Measurements from ENCODE around the gene TSPAN9. TPM values are rescaled to one million over a fixed set of nuclear protein-coding genes. Genes with fewer than 3 reads are reported as not detected.

TSPAN9 gene
- total RNA-seq, 4 donors from 2014 or later, result 13.7 to 35.4 (median 26.7) TPM

GRCh38 chr12:3119756-3120601 is 42.8 kb downstream of the TSPAN9 start:
- Histone ChIP-seq H3K4me3 (no peak overlapping the region), H3K4me1 (peaks cover 44 to 73% (median 53%) of the 10 kb centered on the region in 4 donors), H3K27ac (replicated peaks in 1 of 4) (peak overlapping the region; percentile 11 to 64 (median 38)), H3K9me3 (peaks cover 0 to 10% (median 7%) of the 10 kb centered on the region in 4 donors), H3K27me3 (no peaks in the 10 kb centered on the region), H3K36me3 (peaks cover 0 to 9% (median 0%) of the 10 kb centered on the region in 4 donors)
- DNase-seq (ENCODE audit: extremely low spot score), result no peak
- TF ChIP-seq EP300 (IDR thresholded peaks at IDR 0.05) (no peak), POLR2AphosphoS5 (IDR thresholded peaks at IDR 0.05) (no peak), POLR2A (IDR thresholded peaks at IDR 0.05; ENCODE audit: low read depth) (no peak), CTCF (IDR thresholded peaks at IDR 0.05) (no peak)
- intact Hi-C loops (cut with DNase I), result no loop called here
- WGBS, result 68% methylated on average over 17 of the region's 17 CpGs

- peaks cover 0 to 17% (median 11%) of the 10 kb centered on the region in 4 donors for H3K9me3 ChIP-seq
- TF ChIP-seq POLR2AphosphoS5 (IDR thresholded peaks at IDR 0.05) (no peak), CTCF (IDR thresholded peaks at IDR 0.05) (no peak), POLR2A (IDR thresholded peaks at IDR 0.05; ENCODE audit: low read depth) (no peak), EP300 (IDR thresholded peaks at IDR 0.05) (no peak)
- no peak for DNase-seq (ENCODE audit: extremely low spot score)
- peak overlapping the region in 3 of 4 donors; percentile 35 to 64 (median 41) for H3K27ac ChIP-seq (replicated peaks in 1 of 4)
- peaks cover 44 to 73% (median 53%) of the 10 kb centered on the region in 4 donors for H3K4me1 ChIP-seq
- peaks cover 0 to 9% (median 0%) of the 10 kb centered on the region in 4 donors for H3K36me3 ChIP-seq
- intact Hi-C loops (cut with DNase I), result no loop called here
- WGBS, result 100% methylated on average over 3 of the region's 5 CpGs
- no peaks in the 10 kb centered on the region for H3K27me3 ChIP-seq
- H3K4me3 ChIP-seq, result no peak overlapping the region
Observed at GRCh38 chr12:3120701-3121100, 43.5 kb downstream of the TSPAN9 start.

- H3K36me3 ChIP-seq, result peaks cover 0 to 9% (median 0%) of the 10 kb centered on the region in 4 donors
- intact Hi-C loops (cut with DNase I), result no loop called here
- DNase-seq (ENCODE audit: extremely low spot score), result no peak
- 53% methylated on average over 13 of the region's 13 CpGs for WGBS
- H3K4me1 ChIP-seq, result peaks cover 33 to 52% (median 40%) of the 10 kb centered on the region in 4 donors
- H3K9me3 ChIP-seq, result peaks cover 0 to 17% (median 11%) of the 10 kb centered on the region in 4 donors
- no peak overlapping the region for H3K4me3 ChIP-seq
- H3K27me3 ChIP-seq, result no peaks in the 10 kb centered on the region
- peak overlapping the region; percentile 14 to 49 (median 38) for H3K27ac ChIP-seq (replicated peaks in 1 of 4)
- TF ChIP-seq CTCF (IDR thresholded peaks at IDR 0.05) (peak in 1 of 3 experiments; percentile 19), POLR2AphosphoS5 (IDR thresholded peaks at IDR 0.05) (peak; percentile 54 to 59), EP300 (IDR thresholded peaks at IDR 0.05) (no peak)
Observed at GRCh38 chr12:3122841-3123678, 45.9 kb downstream of the TSPAN9 start.

- peak overlapping the region in 2 of 4 donors; percentile 27 to 49 for H3K27ac ChIP-seq (replicated peaks in 1 of 4)
- H3K4me1 ChIP-seq, result peaks cover 33 to 48% (median 36%) of the 10 kb centered on the region in 4 donors
- H3K9me3 ChIP-seq, result peaks cover 0 to 17% (median 11%) of the 10 kb centered on the region in 4 donors
- no peak for DNase-seq (ENCODE audit: extremely low spot score)
- no peak overlapping the region for H3K4me3 ChIP-seq
- H3K27me3 ChIP-seq, result no peaks in the 10 kb centered on the region
- H3K36me3 ChIP-seq, result peaks cover 0 to 9% (median 0%) of the 10 kb centered on the region in 4 donors
- TF ChIP-seq EP300 (IDR thresholded peaks at IDR 0.05) (no peak), POLR2AphosphoS5 (IDR thresholded peaks at IDR 0.05) (no peak), POLR2A (IDR thresholded peaks at IDR 0.05; ENCODE audit: low read depth) (no peak), CTCF (IDR thresholded peaks at IDR 0.05) (no peak)
- intact Hi-C loops (cut with DNase I), result no loop called here
- WGBS, result 64% methylated on average over 4 of the region's 4 CpGs
Observed at GRCh38 chr12:3123729-3124128, 46.5 kb downstream of the TSPAN9 start.
